Activated T-cell treated with anti-CD3 and anti-CD28 coated beads, Interleukin-2, amount 50 U/mL, for 72 hours (primary cell): ENCODE data around the gene TERT. TPM values are rescaled to one million over a fixed set of nuclear protein-coding genes. Genes with fewer than 3 reads are reported as not detected.

Experiments
- ATAC-seq, 2 donors: fragments of 150-1000 bp; cut with Tn5 transposase; replicated peaks in 1 of 2; 2 replicates each; pipeline ENCODE4 v1.10.0; 2021; ENCODE audit warnings: moderate library complexity in 2 of 2, mild to moderate bottlenecking in 1 of 2
- DNase-seq, 2 donors: peaks; one replicate each; pipeline ENCODE4 v3.0.0; 2021 to 2022; ENCODE audit warnings: mixed read lengths in 1 of 2
- H3K27ac Mint-ChIP-seq: one replicate; pipeline ENCODE4 v1.8.0; 2022; ENCODE audit warnings: mild to moderate bottlenecking, moderate library complexity, mixed read lengths
- H3K27me3 Mint-ChIP-seq: one replicate; pipeline ENCODE4 v1.8.0; 2022; ENCODE audit warnings: low read depth, mixed read lengths
- H3K36me3 Mint-ChIP-seq, 2 donors: one replicate each; pipeline ENCODE4 v1.8.0; 2022; ENCODE audit warnings: mixed read lengths in 2 of 2, mild to moderate bottlenecking in 1 of 2; ENCODE audit not compliant: insufficient read depth in 2 of 2
- H3K4me1 Mint-ChIP-seq: one replicate; pipeline ENCODE4 v1.8.0; 2022; ENCODE audit warnings: low read depth, mixed read lengths
- H3K4me3 Mint-ChIP-seq, 2 donors: one replicate each; pipeline ENCODE4 v1.8.0; 2022; ENCODE audit warnings: mild to moderate bottlenecking in 2 of 2, mixed read lengths in 2 of 2, moderate library complexity in 2 of 2
- H3K9me3 Mint-ChIP-seq, 2 donors: one replicate each; pipeline ENCODE4 v1.8.0; 2022; ENCODE audit warnings: mixed read lengths in 2 of 2
- total RNA-seq, 2 donors: library from RNA; stranded (reverse); gene quantifications; one replicate each; pipeline ENCODE4 v1.2.3, GENCODE V29; 2022

TERT gene
- total RNA-seq, 2 donors from 2014 or later: 2.5 to 5.1 TPM

GRCh38 chr5:1245905-1246576, 48.8 kb downstream of the TERT start:
- no peaks in the 10 kb centered on the region for H3K4me1 Mint-ChIP-seq
- DNase-seq (no peak), ATAC-seq (no peak)
- no peak overlapping the region for H3K27ac Mint-ChIP-seq
- no peaks in the 10 kb centered on the region for H3K36me3 Mint-ChIP-seq
- H3K9me3 Mint-ChIP-seq: no peaks in the 10 kb centered on the region
- no peaks in the 10 kb centered on the region for H3K27me3 Mint-ChIP-seq
- no peak overlapping the region for H3K4me3 Mint-ChIP-seq

- H3K27me3 Mint-ChIP-seq: no peaks in the 10 kb centered on the region
- H3K36me3 Mint-ChIP-seq: no peaks in the 10 kb centered on the region
- no peak for ATAC-seq
- H3K9me3 Mint-ChIP-seq: no peaks in the 10 kb centered on the region
- no peak overlapping the region for H3K27ac Mint-ChIP-seq
- H3K4me1 Mint-ChIP-seq: no peaks in the 10 kb centered on the region
- no peak overlapping the region for H3K4me3 Mint-ChIP-seq
- DNase-seq: no peak
Measured at GRCh38 chr5:1244976-1245375, 49.9 kb downstream of the TERT start.

- no peaks in the 10 kb centered on the region for H3K27me3 Mint-ChIP-seq
- H3K9me3 Mint-ChIP-seq: no peaks in the 10 kb centered on the region
- DNase-seq (no peak), ATAC-seq (no peak)
- H3K36me3 Mint-ChIP-seq: no peaks in the 10 kb centered on the region
- no peaks in the 10 kb centered on the region for H3K4me1 Mint-ChIP-seq
- H3K4me3 Mint-ChIP-seq: no peak overlapping the region
- H3K27ac Mint-ChIP-seq: no peak overlapping the region
Measured at GRCh38 chr5:1244255-1244654, 50.6 kb downstream of the TERT start.

GRCh38 chr5:1243487-1244130, 51.3 kb downstream of the TERT start:
- Mint-ChIP-seq H3K9me3 (no peaks in the 10 kb centered on the region), H3K4me1 (no peaks in the 10 kb centered on the region), H3K36me3 (no peaks in the 10 kb centered on the region), H3K27me3 (no peaks in the 10 kb centered on the region), H3K4me3 (no peak overlapping the region), H3K27ac (no peak overlapping the region)
- no peak for DNase-seq
- ATAC-seq: no peak

- Mint-ChIP-seq H3K9me3 (no peaks in the 10 kb centered on the region), H3K27me3 (no peaks in the 10 kb centered on the region), H3K4me1 (no peaks in the 10 kb centered on the region), H3K4me3 (no peak overlapping the region), H3K27ac (no peak overlapping the region), H3K36me3 (no peaks in the 10 kb centered on the region)
- no peak for DNase-seq
- ATAC-seq: no peak
Measured at GRCh38 chr5:1242733-1243486, 52.0 kb downstream of the TERT start.

GRCh38 chr5:1241509-1242080, 53.3 kb downstream of the TERT start:
- Mint-ChIP-seq H3K9me3 (peaks cover 0 to under 1% of the 10 kb centered on the region in 2 donors), H3K36me3 (no peaks in the 10 kb centered on the region), H3K27me3 (no peaks in the 10 kb centered on the region), H3K4me3 (no peak overlapping the region), H3K4me1 (no peaks in the 10 kb centered on the region), H3K27ac (no peak overlapping the region)
- ATAC-seq (no peak), DNase-seq (no peak)

GRCh38 chr5:1240496-1241260, 54.2 kb downstream of the TERT start:
- H3K4me1 Mint-ChIP-seq: no peaks in the 10 kb centered on the region
- H3K27ac Mint-ChIP-seq: no peak overlapping the region
- peaks cover 3 to 5% of the 10 kb centered on the region in 2 donors for H3K9me3 Mint-ChIP-seq
- DNase-seq (no peak), ATAC-seq (no peak)
- H3K4me3 Mint-ChIP-seq: no peak overlapping the region
- H3K36me3 Mint-ChIP-seq: peaks cover 3 to 5% of the 10 kb centered on the region in 2 donors
- H3K27me3 Mint-ChIP-seq: no peaks in the 10 kb centered on the region

GRCh38 chr5:1239505-1240251, 55.2 kb downstream of the TERT start:
- Mint-ChIP-seq H3K27ac (no peak overlapping the region), H3K4me1 (no peaks in the 10 kb centered on the region), H3K4me3 (no peak overlapping the region), H3K36me3 (peaks cover 3 to 5% of the 10 kb centered on the region in 2 donors), H3K9me3 (peaks cover 3 to 7% of the 10 kb centered on the region in 2 donors), H3K27me3 (no peaks in the 10 kb centered on the region)
- no peak for DNase-seq
- no peak for ATAC-seq

GRCh38 chr5:1235838-1236237, 59.0 kb downstream of the TERT start:
- no peak for DNase-seq
- Mint-ChIP-seq H3K4me1 (no peaks in the 10 kb centered on the region), H3K27ac (no peak overlapping the region), H3K27me3 (no peaks in the 10 kb centered on the region), H3K4me3 (no peak overlapping the region), H3K9me3 (peaks cover 3 to 7% of the 10 kb centered on the region in 2 donors), H3K36me3 (peaks cover 3 to 5% of the 10 kb centered on the region in 2 donors)
- no peak for ATAC-seq

- H3K4me1 Mint-ChIP-seq: no peaks in the 10 kb centered on the region
- ATAC-seq (no peak), DNase-seq (no peak)
- H3K27ac Mint-ChIP-seq: no peak overlapping the region
- peaks cover 2% of the 10 kb centered on the region for H3K27me3 Mint-ChIP-seq
- peaks cover 3 to 5% of the 10 kb centered on the region in 2 donors for H3K36me3 Mint-ChIP-seq
- H3K9me3 Mint-ChIP-seq: peaks cover 3 to 7% of the 10 kb centered on the region in 2 donors
- H3K4me3 Mint-ChIP-seq: no peak overlapping the region
Measured at GRCh38 chr5:1235379-1235778, 59.5 kb downstream of the TERT start.

GRCh38 chr5:1232780-1233179, 62.1 kb downstream of the TERT start:
- Mint-ChIP-seq H3K27ac (no peak overlapping the region), H3K9me3 (peaks cover 3 to 7% of the 10 kb centered on the region in 2 donors), H3K27me3 (peaks cover 22% of the 10 kb centered on the region), H3K4me1 (no peaks in the 10 kb centered on the region), H3K36me3 (peaks cover 3 to 5% of the 10 kb centered on the region in 2 donors), H3K4me3 (no peak overlapping the region)
- no peak for ATAC-seq
- no peak for DNase-seq

GRCh38 chr5:1231354-1231905, 63.4 kb downstream of the TERT start:
- H3K27me3 Mint-ChIP-seq: peaks cover 29% of the 10 kb centered on the region
- H3K4me3 Mint-ChIP-seq: no peak overlapping the region
- ATAC-seq (no peak), DNase-seq (no peak)
- H3K9me3 Mint-ChIP-seq: peaks cover 3 to 5% of the 10 kb centered on the region in 2 donors
- no peaks in the 10 kb centered on the region for H3K4me1 Mint-ChIP-seq
- H3K36me3 Mint-ChIP-seq: peaks cover 3 to 5% of the 10 kb centered on the region in 2 donors
- H3K27ac Mint-ChIP-seq: no peak overlapping the region
